DMS114 treated with DMSO at 0.1 percent for 48 hours (cell line): Measurements from ENCODE around the gene HMGB3.
"Not testable (repeated sequence)": the region's sequence is repeated elsewhere in the genome, so short reads cannot be mapped to it uniquely, and the experiment has no call there.

Experiments used
- DNase-seq: peaks from one replicate; lab custom pipeline; 2025; ENCODE audit not compliant: unreplicated experiment; lab: John Stamatoyannopoulos, UW

The HMGB3 gene

GRCh38 chrX:150977411-150978162 is 5.5 kb upstream of the HMGB3 start:
- no peak for DNase-seq

- DNase-seq, result no peak
These were observed 2.9 kb upstream of the HMGB3 start for GRCh38 chrX:150980186-150980585.

DNA sequence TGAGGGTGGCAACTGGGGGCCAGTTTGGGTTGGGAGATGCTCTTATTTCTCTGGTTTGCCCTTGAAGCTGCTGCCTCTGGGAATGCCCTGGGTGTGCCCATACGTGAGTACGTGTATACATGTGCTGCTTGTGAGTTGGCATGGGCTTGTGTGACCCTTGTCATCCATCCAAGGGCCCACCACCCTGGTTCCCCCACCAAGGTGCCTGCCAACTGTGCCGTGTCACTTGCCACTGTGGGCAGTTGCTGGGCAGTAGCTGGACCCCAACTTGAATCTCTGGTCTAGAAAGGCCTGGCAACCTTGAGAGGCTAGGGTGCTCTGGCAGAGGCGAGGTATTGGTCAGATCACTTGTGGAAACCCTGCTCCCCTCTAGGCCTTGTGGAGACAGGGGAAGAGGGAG is 2.4 kb upstream of the HMGB3 start:
- DNase-seq, result no peak

GRCh38 chrX:150982235-150982787 is 824 bp upstream of the HMGB3 start:
- DNase-seq, result no peak

- no peak for DNase-seq
These were observed 510 bp downstream of the HMGB3 start for GRCh38 chrX:150983521-150984168.

DNA sequence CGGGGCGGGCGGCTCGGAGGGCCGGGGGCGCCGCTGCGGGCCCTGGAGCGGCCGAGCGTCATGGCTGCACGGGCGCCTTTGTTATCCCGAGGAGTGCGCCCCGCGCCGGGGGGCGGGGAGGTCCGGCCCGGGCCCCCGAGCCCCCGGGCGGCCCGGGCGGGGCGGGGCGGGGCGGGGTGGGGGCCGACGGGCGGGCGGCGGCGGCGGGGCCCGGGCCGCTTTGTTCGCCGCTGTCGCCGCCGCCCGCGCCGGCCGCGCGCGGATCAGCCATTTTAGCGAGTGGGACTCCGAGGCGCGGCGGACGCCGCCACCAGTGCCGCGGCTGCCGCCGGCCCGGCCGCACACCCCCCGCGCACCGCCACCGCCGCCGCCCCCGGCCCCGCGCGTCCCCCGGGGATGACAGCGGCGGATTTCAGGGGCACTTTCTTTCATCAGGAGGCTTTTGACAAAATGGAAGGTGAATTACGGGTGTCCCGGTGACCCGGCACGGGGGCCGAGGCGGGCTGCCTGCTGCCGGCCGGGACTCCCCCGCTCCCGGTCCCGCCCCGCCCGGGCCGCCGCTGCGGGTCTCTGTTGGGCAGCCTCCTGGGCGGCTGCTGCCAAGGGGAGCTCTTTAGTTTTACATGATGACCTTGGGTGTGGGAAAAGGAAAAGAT is 1.2 kb downstream of the HMGB3 start:
- no peak for DNase-seq

GRCh38 chrX:150987687-150988086 is 4.6 kb downstream of the HMGB3 start:
- not testable (repeated sequence) for DNase-seq

- no peak for DNase-seq
These were observed 6.3 kb downstream of the HMGB3 start for GRCh38 chrX:150989420-150989819.

GRCh38 chrX:150990910-150991309 is 7.8 kb downstream of the HMGB3 start:
- DNase-seq, result no peak

DNA sequence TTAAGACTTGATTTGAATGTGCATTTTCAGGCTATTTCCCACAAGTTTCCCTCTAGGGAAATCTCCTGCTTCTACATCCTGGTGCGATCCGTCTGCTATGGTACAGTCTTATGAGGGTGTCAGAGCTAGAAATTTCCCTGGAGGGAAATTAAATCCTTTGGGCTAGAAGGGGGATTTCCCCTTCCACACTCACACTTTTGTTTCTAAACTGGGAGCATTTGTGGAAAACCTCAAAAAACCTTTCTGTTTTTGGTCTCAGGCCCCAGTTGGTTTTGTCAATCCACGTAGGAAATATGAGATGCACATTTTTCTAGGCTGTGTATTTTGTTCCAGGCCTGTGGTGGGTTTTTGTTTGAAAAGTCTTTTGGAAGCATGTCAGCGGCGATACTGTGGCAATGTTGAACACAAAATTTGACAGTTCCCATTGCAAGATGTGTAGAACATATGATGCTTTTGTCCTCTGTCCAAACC is 17.8 kb downstream of the HMGB3 start:
- no peak for DNase-seq

GRCh38 chrX:151004085-151004484 is 20.9 kb downstream of the HMGB3 start:
- DNase-seq, result no peak

DNA sequence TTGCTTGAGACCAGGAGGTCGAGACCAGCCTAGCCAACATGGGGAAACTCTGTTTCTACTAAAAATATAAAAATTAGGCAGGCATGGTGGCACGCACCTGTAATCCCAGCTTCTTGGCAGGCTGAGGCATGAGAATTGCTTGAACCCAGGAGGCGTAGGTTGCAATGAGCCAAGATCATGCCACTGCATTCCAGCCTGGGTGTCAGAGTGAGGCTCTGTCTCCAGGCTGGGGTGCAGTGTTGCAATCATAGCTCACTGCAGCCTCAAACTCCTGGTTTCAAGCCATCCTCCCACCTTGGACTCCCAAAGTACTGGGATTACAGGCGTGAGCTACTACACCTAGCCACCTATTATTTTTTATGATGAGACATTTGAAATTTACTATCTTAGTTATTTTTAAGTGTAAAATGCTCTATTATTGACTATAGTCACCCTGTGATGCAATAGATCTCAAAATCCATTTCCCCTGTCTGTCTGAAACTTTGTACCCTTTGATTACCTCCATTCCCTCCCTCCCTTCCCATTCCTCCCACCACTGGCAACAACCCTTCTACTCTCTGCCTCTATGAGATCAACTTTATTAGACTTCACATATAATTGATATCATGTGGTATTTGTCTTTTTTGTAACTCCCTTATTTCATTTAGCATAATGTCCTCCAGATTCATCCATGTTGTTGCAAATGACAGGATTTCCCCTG is 23.4 kb downstream of the HMGB3 start:
- no peak for DNase-seq

DNA sequence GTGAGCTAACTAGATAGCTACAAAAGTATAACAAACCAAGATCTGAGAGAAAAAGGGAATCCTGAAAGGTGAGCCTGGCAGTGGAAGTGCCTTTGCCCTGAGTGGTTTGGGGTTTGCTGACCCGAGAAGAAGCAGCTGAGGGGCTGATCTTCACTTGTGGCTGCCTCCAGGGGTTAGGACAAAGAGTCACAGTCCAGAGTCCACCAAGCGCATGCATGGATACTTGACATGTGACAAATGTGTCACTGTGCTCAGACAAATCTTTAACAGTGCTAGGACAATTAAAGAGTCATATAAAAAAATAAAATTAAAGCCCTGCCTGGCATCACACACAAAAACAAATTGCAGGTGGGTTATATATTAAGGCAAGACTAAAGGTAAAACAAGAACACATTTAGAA is 26.4 kb downstream of the HMGB3 start:
- DNase-seq, result no peak

- DNase-seq, result no peak
These were observed 30.1 kb downstream of the HMGB3 start for GRCh38 chrX:151013164-151013743.

DNA sequence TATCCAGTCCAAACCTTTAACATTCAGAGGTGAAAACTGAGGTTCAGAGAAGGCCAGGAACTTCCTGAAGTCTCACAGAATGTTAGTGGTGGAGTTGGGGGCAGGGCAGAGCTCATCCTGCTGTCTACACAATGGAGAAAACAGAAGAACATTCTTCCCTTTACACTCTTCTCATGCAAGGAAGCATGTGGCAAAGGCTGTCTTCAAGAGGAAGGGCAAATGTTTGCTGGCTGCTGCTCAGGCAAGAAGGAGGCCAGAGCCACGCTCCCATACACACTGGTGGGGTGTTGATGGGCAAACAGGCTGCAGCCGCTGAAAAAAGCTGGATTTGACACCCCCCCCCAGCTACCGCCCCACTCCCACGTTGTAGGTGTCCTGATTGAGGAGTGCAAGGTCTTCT is 32.5 kb downstream of the HMGB3 start:
- no peak for DNase-seq

- no peak for DNase-seq
These were observed 36.7 kb downstream of the HMGB3 start for GRCh38 chrX:151019856-151020255.

- no peak for DNase-seq
These were observed 47.7 kb downstream of the HMGB3 start for GRCh38 chrX:151030845-151031244.

- no peak for DNase-seq
These were observed 48.3 kb downstream of the HMGB3 start for GRCh38 chrX:151031391-151031975.

DNA sequence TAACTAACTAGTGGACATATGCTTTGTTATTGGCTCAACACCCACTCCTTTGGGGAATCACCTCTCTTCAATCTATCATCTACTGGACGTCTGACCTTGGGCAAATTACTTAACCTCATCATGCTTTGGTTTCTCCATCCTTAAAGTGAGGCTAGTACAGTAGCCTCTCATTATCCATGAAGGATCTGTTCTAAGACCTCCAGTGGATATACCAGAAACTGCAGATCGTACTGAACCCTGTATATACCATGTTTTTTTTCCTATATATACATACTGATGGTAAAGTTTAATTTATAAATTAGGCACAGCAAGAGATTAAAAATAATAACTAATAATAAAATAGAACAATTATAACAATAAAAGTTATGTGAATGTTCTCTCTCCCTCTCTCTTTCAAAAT is 56.2 kb downstream of the HMGB3 start:
- DNase-seq, result no peak
